ENCODE results near the gene ABCA12.
"Not testable (repeated sequence)": the region's sequence is repeated elsewhere in the genome, so short reads cannot be mapped to it uniquely, and the experiment has no call there.

The ABCA12 gene, protein sequence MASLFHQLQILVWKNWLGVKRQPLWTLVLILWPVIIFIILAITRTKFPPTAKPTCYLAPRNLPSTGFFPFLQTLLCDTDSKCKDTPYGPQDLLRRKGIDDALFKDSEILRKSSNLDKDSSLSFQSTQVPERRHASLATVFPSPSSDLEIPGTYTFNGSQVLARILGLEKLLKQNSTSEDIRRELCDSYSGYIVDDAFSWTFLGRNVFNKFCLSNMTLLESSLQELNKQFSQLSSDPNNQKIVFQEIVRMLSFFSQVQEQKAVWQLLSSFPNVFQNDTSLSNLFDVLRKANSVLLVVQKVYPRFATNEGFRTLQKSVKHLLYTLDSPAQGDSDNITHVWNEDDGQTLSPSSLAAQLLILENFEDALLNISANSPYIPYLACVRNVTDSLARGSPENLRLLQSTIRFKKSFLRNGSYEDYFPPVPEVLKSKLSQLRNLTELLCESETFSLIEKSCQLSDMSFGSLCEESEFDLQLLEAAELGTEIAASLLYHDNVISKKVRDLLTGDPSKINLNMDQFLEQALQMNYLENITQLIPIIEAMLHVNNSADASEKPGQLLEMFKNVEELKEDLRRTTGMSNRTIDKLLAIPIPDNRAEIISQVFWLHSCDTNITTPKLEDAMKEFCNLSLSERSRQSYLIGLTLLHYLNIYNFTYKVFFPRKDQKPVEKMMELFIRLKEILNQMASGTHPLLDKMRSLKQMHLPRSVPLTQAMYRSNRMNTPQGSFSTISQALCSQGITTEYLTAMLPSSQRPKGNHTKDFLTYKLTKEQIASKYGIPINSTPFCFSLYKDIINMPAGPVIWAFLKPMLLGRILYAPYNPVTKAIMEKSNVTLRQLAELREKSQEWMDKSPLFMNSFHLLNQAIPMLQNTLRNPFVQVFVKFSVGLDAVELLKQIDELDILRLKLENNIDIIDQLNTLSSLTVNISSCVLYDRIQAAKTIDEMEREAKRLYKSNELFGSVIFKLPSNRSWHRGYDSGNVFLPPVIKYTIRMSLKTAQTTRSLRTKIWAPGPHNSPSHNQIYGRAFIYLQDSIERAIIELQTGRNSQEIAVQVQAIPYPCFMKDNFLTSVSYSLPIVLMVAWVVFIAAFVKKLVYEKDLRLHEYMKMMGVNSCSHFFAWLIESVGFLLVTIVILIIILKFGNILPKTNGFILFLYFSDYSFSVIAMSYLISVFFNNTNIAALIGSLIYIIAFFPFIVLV (N-terminal part only)

DNA sequence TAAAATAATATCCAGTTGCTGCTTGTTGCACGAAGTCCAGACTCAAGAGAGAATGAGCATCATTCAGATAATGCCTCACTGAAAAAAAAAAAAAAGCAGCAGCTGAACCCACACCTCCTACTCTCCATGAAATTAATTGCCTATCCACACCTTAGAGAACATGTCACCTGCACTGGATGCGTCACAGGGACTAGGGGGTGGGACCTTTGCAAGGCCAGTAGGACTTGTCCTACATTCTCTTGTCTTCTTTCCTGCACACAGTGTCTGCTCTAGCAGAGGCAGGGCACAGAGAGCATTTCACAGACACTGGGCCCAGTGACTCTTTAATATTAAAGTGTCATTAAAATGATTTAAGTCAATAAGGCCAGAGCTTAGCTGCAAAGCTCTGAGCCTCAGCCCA, at the start of gene ABCA12:
ABCA12 (minus strand) TSS at position 148 of the 400 bp plus-strand sequence. CDS start 418 bp downstream, outside the sequence.
- no peak for DNase-seq

GRCh38 chr2:215188078-215188477, 49.7 kb upstream of the ABCA12 start:
- no peak for DNase-seq

- DNase-seq: no peak
These were observed 47.6 kb upstream of the ABCA12 start for GRCh38 chr2:215186021-215186420.

GRCh38 chr2:215178121-215178520, 39.7 kb upstream of the ABCA12 start:
- no peak for DNase-seq

DNA sequence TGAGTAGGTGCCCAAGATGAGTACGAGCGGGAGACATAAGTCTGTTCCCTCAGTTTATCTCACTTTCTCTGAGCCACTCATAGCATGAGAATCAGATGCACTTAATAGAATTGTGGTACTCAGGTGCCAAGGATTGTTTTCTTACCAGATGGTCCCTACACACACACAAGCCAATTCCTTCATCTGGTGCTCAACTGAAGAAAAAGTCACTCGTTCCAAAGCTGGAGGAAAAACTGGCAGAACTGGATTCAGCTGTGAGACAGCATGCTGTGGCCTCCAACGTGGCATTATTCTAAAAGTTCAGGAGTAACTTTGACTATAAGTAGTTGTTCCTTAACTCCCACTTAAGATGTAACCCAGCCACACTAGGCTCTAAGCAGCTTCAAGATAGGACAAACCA, 33.4 kb upstream of the ABCA12 start:
- no peak for DNase-seq

DNA sequence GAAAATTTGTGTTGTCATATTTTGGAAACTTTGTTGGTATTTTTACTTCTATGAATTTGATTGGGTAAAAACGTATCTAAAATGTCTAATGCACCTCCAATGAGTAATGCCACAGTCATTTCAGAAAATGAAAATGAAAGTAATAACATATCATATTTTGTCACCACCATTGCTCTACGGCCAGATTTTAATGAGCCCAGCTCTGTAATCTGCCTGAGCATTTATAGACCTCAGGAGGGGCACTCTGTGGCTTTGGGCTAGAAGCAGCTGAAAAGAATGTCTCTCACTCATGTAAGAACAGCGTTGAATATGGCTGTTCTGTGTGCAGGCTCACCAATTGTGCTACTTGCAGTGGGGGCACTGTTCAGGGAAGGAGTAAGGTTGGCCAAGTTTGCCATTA, 32.7 kb upstream of the ABCA12 start:
- no peak for DNase-seq

DNA sequence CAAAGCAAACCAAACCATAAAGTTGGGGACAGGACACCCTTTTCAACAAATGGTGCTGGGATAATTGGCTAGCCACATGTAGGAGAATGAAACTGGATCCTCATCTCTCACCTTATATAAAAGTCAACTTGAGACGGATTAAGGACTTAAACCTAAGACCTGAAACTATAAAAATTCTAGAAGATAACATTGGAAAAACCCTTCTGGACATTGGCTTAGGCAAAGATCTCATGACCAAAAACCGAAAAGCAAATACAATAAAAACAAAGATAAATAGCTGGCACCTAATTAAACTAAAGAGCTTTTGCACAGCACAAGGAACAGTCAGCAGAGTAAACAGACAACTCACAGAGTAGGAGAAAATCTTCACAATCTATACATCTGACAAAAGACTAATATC, 28.1 kb upstream of the ABCA12 start:
- not testable (repeated sequence) for DNase-seq

GRCh38 chr2:215163319-215163718, 24.9 kb upstream of the ABCA12 start:
- not testable (repeated sequence) for DNase-seq

DNA sequence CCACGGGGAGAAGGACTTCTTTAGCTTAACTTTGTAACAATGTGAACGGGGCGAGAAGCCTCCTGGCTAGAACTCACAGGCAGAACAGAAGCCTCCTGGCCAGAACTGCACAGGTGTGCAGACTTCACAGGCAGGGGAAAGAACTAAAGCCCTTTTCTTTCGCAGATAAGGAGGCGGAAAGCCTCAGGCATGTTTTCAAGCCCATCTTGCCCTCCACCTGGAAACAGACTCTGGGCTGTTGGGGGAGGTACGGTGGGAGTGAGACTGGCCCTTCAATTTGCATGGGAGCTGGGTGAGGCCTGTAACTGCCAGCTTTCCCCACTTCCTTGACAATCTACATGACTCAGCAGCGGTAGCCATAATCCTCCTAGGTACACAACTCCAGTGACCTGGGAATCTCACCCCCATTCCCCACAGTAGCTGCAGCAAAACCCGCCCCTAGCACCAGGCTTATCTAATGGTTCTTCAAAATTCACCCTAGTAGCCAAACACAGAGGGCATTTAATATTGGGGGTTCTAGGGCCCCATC, 22.9 kb upstream of the ABCA12 start:
- DNase-seq: no peak

GRCh38 chr2:215160081-215160480, 21.7 kb upstream of the ABCA12 start:
- DNase-seq: no peak

GRCh38 chr2:215156453-215156852, 18.0 kb upstream of the ABCA12 start:
- no peak for DNase-seq

GRCh38 chr2:215149894-215150293, 11.5 kb upstream of the ABCA12 start:
- no peak for DNase-seq

GRCh38 chr2:215149486-215149885, 11.1 kb upstream of the ABCA12 start:
- no peak for DNase-seq

GRCh38 chr2:215149060-215149459, 10.6 kb upstream of the ABCA12 start:
- DNase-seq: no peak

- DNase-seq: no peak
These were observed 7.2 kb upstream of the ABCA12 start for GRCh38 chr2:215145611-215146010.

- DNase-seq: no peak
These were observed 5.9 kb upstream of the ABCA12 start for GRCh38 chr2:215144106-215144875.

DNA sequence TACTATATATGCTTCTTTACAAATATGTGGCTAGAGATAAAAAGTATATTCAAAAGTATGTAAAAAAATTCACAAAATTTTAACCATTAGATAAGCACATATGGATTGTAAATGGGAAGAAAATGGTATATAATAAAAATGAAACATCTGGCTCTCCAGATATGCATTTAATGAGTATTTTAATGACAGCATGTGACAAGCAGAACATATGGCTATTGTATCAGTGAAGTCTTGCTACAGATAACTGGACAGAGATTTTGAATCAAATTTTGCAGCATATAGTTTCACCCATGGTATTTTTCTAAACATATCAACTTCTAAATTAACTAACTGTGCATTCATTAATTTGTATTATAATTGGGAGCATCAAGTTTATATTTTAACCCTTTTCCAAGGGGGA, 5.0 kb upstream of the ABCA12 start:
- no peak for DNase-seq

- no peak for DNase-seq
These were observed 3.3 kb upstream of the ABCA12 start for GRCh38 chr2:215141706-215142105.

DNA sequence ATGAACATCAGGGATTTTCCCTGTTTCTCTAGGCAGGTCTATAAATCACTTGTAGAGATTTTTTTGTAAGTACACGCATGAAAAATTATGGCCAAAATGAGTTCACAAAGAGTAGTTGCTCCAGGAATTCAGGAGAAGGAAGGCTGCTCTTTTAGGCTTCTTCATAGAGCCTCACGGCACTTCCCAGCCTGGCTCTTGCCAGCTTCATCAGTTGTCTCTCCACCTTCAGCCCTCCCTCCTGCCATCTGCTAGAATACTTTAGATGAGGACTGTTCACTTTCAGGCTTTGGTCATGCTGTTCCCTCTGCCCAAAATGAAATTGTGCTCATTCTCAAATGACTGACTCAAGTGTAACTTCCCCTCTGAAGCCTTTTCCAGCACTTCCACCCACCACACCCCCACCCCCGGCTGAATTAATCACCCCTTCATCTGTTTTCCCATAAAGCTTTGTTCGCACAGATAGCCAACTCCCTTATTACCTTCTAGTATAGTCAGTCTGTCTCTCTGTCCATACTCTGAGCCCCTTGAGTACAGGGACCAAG, 1.8 kb upstream of the ABCA12 start:
- DNase-seq: no peak

- DNase-seq: no peak
These were observed 585 bp downstream of the ABCA12 start for GRCh38 chr2:215137741-215138340.

DNA sequence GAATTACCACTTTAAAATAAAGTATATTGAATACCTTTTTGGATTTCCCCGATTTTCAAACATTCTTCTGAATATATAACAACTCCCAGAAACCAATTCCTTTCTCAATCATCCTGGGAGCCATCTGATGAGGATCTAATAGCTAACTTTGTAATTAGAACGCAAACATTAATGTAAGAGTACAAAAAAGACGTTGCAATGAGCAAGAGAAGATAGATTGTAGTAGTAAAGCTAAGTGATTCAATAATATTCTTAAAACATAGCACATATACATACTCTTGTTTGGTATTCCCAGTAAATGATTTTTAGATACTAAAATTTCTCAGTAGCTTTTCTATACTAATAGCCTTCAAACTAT, 1.1 kb downstream of the ABCA12 start:
- no peak for DNase-seq

All from activated CD4-positive, alpha-beta T cell treated with anti-CD3 and anti-CD28 coated beads for 4 hours (primary cell).